ENCODE measurements around the gene TMC4.

TMC4 gene

GRCh38 chr19:54127688-54128440 lies 45.1 kb downstream of the TMC4 start:
- no peak for DNase-seq

GRCh38 chr19:54125713-54126112 lies 47.2 kb downstream of the TMC4 start:
- DNase-seq, result no peak

- DNase-seq, result no peak
These were observed 48.6 kb downstream of the TMC4 start for GRCh38 chr19:54124393-54124792.

- no peak for DNase-seq
These were observed 49.3 kb downstream of the TMC4 start for GRCh38 chr19:54123682-54124081.

GRCh38 chr19:54121259-54121658 lies 51.7 kb downstream of the TMC4 start:
- no peak for DNase-seq

GRCh38 chr19:54115109-54116063 lies 57.6 kb downstream of the TMC4 start, which contains the start of the genes PRPF31 and TFPT:
PRPF31 (plus strand) TSS chr19:54115754; CDS start chr19:54118279, 2,525 bp downstream.
TFPT (minus strand) TSS chr19:54115657; CDS start chr19:54115269, 388 bp downstream.
- peak; percentile 98 for DNase-seq

GRCh38 chr19:54114340-54115108 lies 58.4 kb downstream of the TMC4 start:
- DNase-seq, result peak; percentile 67
